Measurements from ENCODE around the gene KRTAP10-6.

The KRTAP10-6 gene

GRCh38 chr21:44544566-44544965 lies 47.7 kb downstream of the KRTAP10-6 start:
- TF ChIP-seq, protein P1, sequence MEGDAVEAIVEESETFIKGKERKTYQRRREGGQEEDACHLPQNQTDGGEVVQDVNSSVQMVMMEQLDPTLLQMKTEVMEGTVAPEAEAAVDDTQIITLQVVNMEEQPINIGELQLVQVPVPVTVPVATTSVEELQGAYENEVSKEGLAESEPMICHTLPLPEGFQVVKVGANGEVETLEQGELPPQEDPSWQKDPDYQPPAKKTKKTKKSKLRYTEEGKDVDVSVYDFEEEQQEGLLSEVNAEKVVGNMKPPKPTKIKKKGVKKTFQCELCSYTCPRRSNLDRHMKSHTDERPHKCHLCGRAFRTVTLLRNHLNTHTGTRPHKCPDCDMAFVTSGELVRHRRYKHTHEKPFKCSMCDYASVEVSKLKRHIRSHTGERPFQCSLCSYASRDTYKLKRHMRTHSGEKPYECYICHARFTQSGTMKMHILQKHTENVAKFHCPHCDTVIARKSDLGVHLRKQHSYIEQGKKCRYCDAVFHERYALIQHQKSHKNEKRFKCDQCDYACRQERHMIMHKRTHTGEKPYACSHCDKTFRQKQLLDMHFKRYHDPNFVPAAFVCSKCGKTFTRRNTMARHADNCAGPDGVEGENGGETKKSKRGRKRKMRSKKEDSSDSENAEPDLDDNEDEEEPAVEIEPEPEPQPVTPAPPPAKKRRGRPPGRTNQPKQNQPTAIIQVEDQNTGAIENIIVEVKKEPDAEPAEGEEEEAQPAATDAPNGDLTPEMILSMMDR (IDR thresholded peaks at IDR 0.05; ENCODE audit: low read depth, low read length): no peak
- TF ChIP-seq EZH2phosphoT487 (IDR thresholded peaks at IDR 0.05; ENCODE audit: low read depth): no peak
- Histone ChIP-seq H3K9me3 (ENCODE audit: insufficient read depth, low read length) (0 out of 2 replicates have a peak, but pooled peaks cover 9% of the 10 kb centered on the region), H3K27ac (ENCODE audit: low read length) (no peak overlapping the region), H4K20me1 (ENCODE audit: insufficient read depth, low read length) (no peaks in the 10 kb centered on the region), H3K9ac (ENCODE audit: low read length) (no peak overlapping the region), H3K4me1 (ENCODE audit: low read length) (peaks cover 3% of the 10 kb centered on the region), H3K4me3 (ENCODE audit: low read length) (no peak overlapping the region), H3K79me2 (ENCODE audit: low read length) (no peaks in the 10 kb centered on the region), H3K27me3 (ENCODE audit: low read depth, low read length) (no peaks in the 10 kb centered on the region), H3K36me3 (replicated peaks; ENCODE audit: low read depth, low read length) (no peaks in the 10 kb centered on the region), H3K4me2 (ENCODE audit: low read length) (no peak overlapping the region), H2AFZ (ENCODE audit: low read depth, low read length) (no peak overlapping the region)

- no peak for TF ChIP-seq EZH2phosphoT487 (IDR thresholded peaks at IDR 0.05; ENCODE audit: low read depth)
- Histone ChIP-seq H3K79me2 (ENCODE audit: low read length) (no peaks in the 10 kb centered on the region), H3K36me3 (replicated peaks; ENCODE audit: low read depth, low read length) (no peaks in the 10 kb centered on the region), H4K20me1 (ENCODE audit: insufficient read depth, low read length) (no peaks in the 10 kb centered on the region), H2AFZ (ENCODE audit: low read depth, low read length) (no peak overlapping the region), H3K4me3 (ENCODE audit: low read length) (no peak overlapping the region), H3K4me2 (ENCODE audit: low read length) (no peak overlapping the region), H3K9ac (ENCODE audit: low read length) (no peak overlapping the region), H3K27me3 (ENCODE audit: low read depth, low read length) (no peaks in the 10 kb centered on the region), H3K27ac (ENCODE audit: low read length) (no peak overlapping the region), H3K9me3 (ENCODE audit: insufficient read depth, low read length) (0 out of 2 replicates have a peak, but pooled peaks cover 9% of the 10 kb centered on the region), H3K4me1 (ENCODE audit: low read length) (peaks cover 3% of the 10 kb centered on the region)
Measured at GRCh38 chr21:44542716-44543115, 49.6 kb downstream of the KRTAP10-6 start.

Data from OCI-LY3 (cell line).